Measurements from ENCODE around the gene TOP2B. TPM values are rescaled to one million over a fixed set of nuclear protein-coding genes. Genes with fewer than 3 reads are reported as not detected.

The TOP2B gene
- total RNA-seq (2014; rRNA removed; shearing (Covaris generic)) = 87.7 and 98.9 TPM in 2 replicates
- 63.0 and 85.3 TPM in 2 replicates for polyA plus RNA-seq (2015; cell fraction: cytosol; rRNA removed)
- polyA plus RNA-seq (2015; cell fraction: nucleus; rRNA removed) = 75.7 and 96.6 TPM in 2 replicates

GRCh38 chr3:25664812-25665314, at the start of gene TOP2B:
TSS of gene TOP2B (minus strand) at chr3:25664907. CDS start at chr3:25664297, 610 bp downstream.
- in situ Hi-C loops (cut with HindIII; ENCODE audit: low pct_unique_long_range_greater_than_20kb, low sequenced_read_pairs) = no loop called here
- DNase-seq (ENCODE audit: low read depth, low spot score) = peak; percentile 96

- DNase-seq (ENCODE audit: low read depth, low spot score) = no peak
- in situ Hi-C loops (cut with HindIII; ENCODE audit: low pct_unique_long_range_greater_than_20kb, low sequenced_read_pairs) = no loop called here
These were observed 48.8 kb upstream of the TOP2B start for GRCh38 chr3:25713341-25713985.

- in situ Hi-C loops (cut with HindIII; ENCODE audit: low pct_unique_long_range_greater_than_20kb, low sequenced_read_pairs) = no loop called here
- DNase-seq (ENCODE audit: low read depth, low spot score) = no peak
These were observed 46.4 kb upstream of the TOP2B start for GRCh38 chr3:25711090-25711489.

GRCh38 chr3:25708036-25708435, 43.3 kb upstream of the TOP2B start:
- no peak for DNase-seq (ENCODE audit: low read depth, low spot score)
- in situ Hi-C loops (cut with HindIII; ENCODE audit: low pct_unique_long_range_greater_than_20kb, low sequenced_read_pairs) = no loop called here

GRCh38 chr3:25707268-25707926, 42.7 kb upstream of the TOP2B start:
- in situ Hi-C loops (cut with HindIII; ENCODE audit: low pct_unique_long_range_greater_than_20kb, low sequenced_read_pairs) = no loop called here
- DNase-seq (ENCODE audit: low read depth, low spot score) = no peak

- in situ Hi-C loops (cut with HindIII; ENCODE audit: low pct_unique_long_range_greater_than_20kb, low sequenced_read_pairs) = no loop called here
- no peak for DNase-seq (ENCODE audit: low read depth, low spot score)
These were observed 41.5 kb upstream of the TOP2B start for GRCh38 chr3:25706213-25706612.

GRCh38 chr3:25697553-25697952, 32.8 kb upstream of the TOP2B start:
- in situ Hi-C loops (cut with HindIII; ENCODE audit: low pct_unique_long_range_greater_than_20kb, low sequenced_read_pairs) = no loop called here
- DNase-seq (ENCODE audit: low read depth, low spot score) = no peak

- DNase-seq (ENCODE audit: low read depth, low spot score) = no peak
- in situ Hi-C loops (cut with HindIII; ENCODE audit: low pct_unique_long_range_greater_than_20kb, low sequenced_read_pairs) = no loop called here
These were observed 31.2 kb upstream of the TOP2B start for GRCh38 chr3:25695731-25696420.

GRCh38 chr3:25693238-25693637, 28.5 kb upstream of the TOP2B start:
- in situ Hi-C loops (cut with HindIII; ENCODE audit: low pct_unique_long_range_greater_than_20kb, low sequenced_read_pairs) = no loop called here
- no peak for DNase-seq (ENCODE audit: low read depth, low spot score)

- DNase-seq (ENCODE audit: low read depth, low spot score) = no peak
- in situ Hi-C loops (cut with HindIII; ENCODE audit: low pct_unique_long_range_greater_than_20kb, low sequenced_read_pairs) = no loop called here
These were observed 27.6 kb upstream of the TOP2B start for GRCh38 chr3:25692341-25692740.

GRCh38 chr3:25690768-25691533, 26.2 kb upstream of the TOP2B start:
- in situ Hi-C loops (cut with HindIII; ENCODE audit: low pct_unique_long_range_greater_than_20kb, low sequenced_read_pairs) = no loop called here
- no peak for DNase-seq (ENCODE audit: low read depth, low spot score)

- no peak for DNase-seq (ENCODE audit: low read depth, low spot score)
- in situ Hi-C loops (cut with HindIII; ENCODE audit: low pct_unique_long_range_greater_than_20kb, low sequenced_read_pairs) = no loop called here
These were observed 24.5 kb upstream of the TOP2B start for GRCh38 chr3:25689226-25689625.

GRCh38 chr3:25687742-25688141, 23.0 kb upstream of the TOP2B start:
- DNase-seq (ENCODE audit: low read depth, low spot score) = no peak
- in situ Hi-C loops (cut with HindIII; ENCODE audit: low pct_unique_long_range_greater_than_20kb, low sequenced_read_pairs) = no loop called here

GRCh38 chr3:25686766-25687165, 22.1 kb upstream of the TOP2B start:
- in situ Hi-C loops (cut with HindIII; ENCODE audit: low pct_unique_long_range_greater_than_20kb, low sequenced_read_pairs) = no loop called here
- no peak for DNase-seq (ENCODE audit: low read depth, low spot score)

- no peak for DNase-seq (ENCODE audit: low read depth, low spot score)
- in situ Hi-C loops (cut with HindIII; ENCODE audit: low pct_unique_long_range_greater_than_20kb, low sequenced_read_pairs) = no loop called here
These were observed 19.2 kb upstream of the TOP2B start for GRCh38 chr3:25683882-25684281.

- in situ Hi-C loops (cut with HindIII; ENCODE audit: low pct_unique_long_range_greater_than_20kb, low sequenced_read_pairs) = no loop called here
- DNase-seq (ENCODE audit: low read depth, low spot score) = no peak
These were observed 18.7 kb upstream of the TOP2B start for GRCh38 chr3:25683410-25683809.

- peak; percentile 13 for DNase-seq (ENCODE audit: low read depth, low spot score)
- in situ Hi-C loops (cut with HindIII; ENCODE audit: low pct_unique_long_range_greater_than_20kb, low sequenced_read_pairs) = no loop called here
These were observed 15.1 kb upstream of the TOP2B start for GRCh38 chr3:25679642-25680302.
